Measurements from ENCODE around the gene DNM3. TPM values are rescaled to one million over a fixed set of nuclear protein-coding genes. Genes with fewer than 3 reads are reported as not detected.

Gene DNM3
- total and polyA plus RNA-seq, 2 of the 8 experiments (the other 6 are each of a cell fraction or from before 2014, with no cell fraction given) = 2.0 to 8.5 TPM

- Histone ChIP-seq H3K4me3 (ENCODE audit: extremely low read depth in 1 of 4, insufficient read depth in 2 of 4, low read depth in 3 of 4, low read length in 4 of 4) (no peak overlapping the region), H2AFZ (ENCODE audit: low read length) (no peak overlapping the region), H4K5ac (ENCODE audit: insufficient read length, low read depth, low read length) (no peak overlapping the region), H3K4ac (replicated peaks; ENCODE audit: insufficient read length, low read depth, low read length) (no peak overlapping the region), H3K79me2 (ENCODE audit: control insufficient read depth in 1 of 2, insufficient read depth in 2 of 2, low read length in 2 of 2) (no peaks in the 10 kb centered on the region), H3K36me3 (ENCODE audit: control insufficient read depth in 2 of 4, insufficient read depth in 4 of 4, low read length in 3 of 4) (peaks cover 16 to 45% (median 38%) of the 10 kb centered on the region in 4 experiments), H2BK5ac (ENCODE audit: low read depth, low read length) (no peak overlapping the region), H4K91ac (replicated peaks; ENCODE audit: insufficient read length, low read length) (no peak overlapping the region), H3K4me2 (ENCODE audit: insufficient read depth in 1 of 2, low read depth in 2 of 2, low read length in 2 of 2) (no peak overlapping the region), H3K4me1 (replicated peaks in 1 of 4; ENCODE audit: control insufficient read depth in 3 of 4, insufficient read depth in 4 of 4, low read length in 3 of 4) (peaks cover 0 to 11% (median 5%) of the 10 kb centered on the region in 4 experiments; a peak in 3 of 7 replicates), H3K9ac (replicated peaks in 1 of 4; ENCODE audit: extremely low read depth in 1 of 4, low read depth in 3 of 4, low read length in 3 of 4) (no peak overlapping the region), H3K23me2 (ENCODE audit: low read depth, low read length) (no peaks in the 10 kb centered on the region), H3K79me1 (ENCODE audit: low read depth, low read length) (no peaks in the 10 kb centered on the region), H2BK120ac (replicated peaks; ENCODE audit: low read depth, low read length) (no peak overlapping the region), H3K56ac (replicated peaks; ENCODE audit: insufficient read length, low read depth, low read length) (no peak overlapping the region), H3K23ac (ENCODE audit: insufficient read length) (no peak overlapping the region), H2BK12ac (ENCODE audit: low read depth, low read length) (no peak overlapping the region), H4K8ac (ENCODE audit: extremely low read depth, insufficient read depth, low read length) (no peak overlapping the region), H2BK15ac (ENCODE audit: low read length) (no peak overlapping the region), H3K27me3 (replicated peaks in 1 of 4; ENCODE audit: control insufficient read depth in 3 of 4, extremely low read depth in 1 of 4, insufficient read depth in 3 of 4, low read length in 3 of 4) (no peaks in the 10 kb centered on the region), H3K9me3 (ENCODE audit: insufficient read depth in 2 of 2, low read depth in 1 of 2, low read length in 1 of 2) (no peaks in the 10 kb centered on the region), H3K27ac (ENCODE audit: low read depth, low read length) (no peak overlapping the region), H4K20me1 (replicated peaks in 1 of 2; ENCODE audit: control insufficient read depth in 1 of 2, insufficient read depth in 2 of 2, low read length in 2 of 2) (no peaks in the 10 kb centered on the region), H2BK20ac (ENCODE audit: low read length) (no peak overlapping the region), H3K18ac (ENCODE audit: extremely low read depth, low read length) (no peak overlapping the region), H2AK5ac (ENCODE audit: low read depth, low read length) (no peak overlapping the region), H3K14ac (ENCODE audit: insufficient read length) (no peak overlapping the region)
- DNase-seq (ENCODE audit: low read depth in 1 of 2, low spot score in 2 of 2) = no peak
- FAIRE-seq = no peak
- WGBS, 2 experiments (ENCODE audit: extremely low coverage in 1 of 2, insufficient coverage in 1 of 2, insufficient read length in 1 of 2, insufficient replicate concordance in 2 of 2, low coverage in 1 of 2, low lambda C conversion rate in 2 of 2, missing lambda C conversion rate in 1 of 2) = 92% methylated on average over 3 of the region's 3 CpGs; no CpG with 5 or more reads in 1 of the 2 experiments
- no peak for TF ChIP-seq SP4 (IDR thresholded peaks at IDR 0.05; ENCODE audit: low read length)
- TF ChIP-seq CTBP2 (IDR thresholded peaks at IDR 0.05; ENCODE audit: borderline replicate concordance, insufficient read depth, insufficient read length, low read length) = no peak
- no peak for TF ChIP-seq RAD21 (IDR thresholded peaks at IDR 0.05 in 1 of 2, conservative IDR thresholded peaks at IDR 0.05 in 1 of 2; ENCODE audit: low read depth in 2 of 2, low read length in 2 of 2)
- no peak for TF ChIP-seq TCF12 (IDR thresholded peaks at IDR 0.05; ENCODE audit: low read depth, low read length)
- no peak for TF ChIP-seq SIN3A (conservative IDR thresholded peaks at IDR 0.05 in 1 of 2, IDR thresholded peaks at IDR 0.05 in 1 of 2; ENCODE audit: low read depth in 1 of 2, low read length in 2 of 2)
- TF ChIP-seq TEAD4 (IDR thresholded peaks at IDR 0.05; ENCODE audit: low read depth, low read length) = no peak
- no peak for TF ChIP-seq POU5F1 (IDR thresholded peaks at IDR 0.05; ENCODE audit: low read depth, low read length)
- TF ChIP-seq SRF (IDR thresholded peaks at IDR 0.05; ENCODE audit: low read depth, low read length) = no peak
- no peak for TF ChIP-seq SP1 (IDR thresholded peaks at IDR 0.05; ENCODE audit: low read depth, low read length)
- no peak for TF ChIP-seq RXRA (IDR thresholded peaks at IDR 0.05; ENCODE audit: insufficient read depth, low read depth, low read length)
- TF ChIP-seq KDM4A (IDR thresholded peaks at IDR 0.05; ENCODE audit: low read depth, low read length, severe bottlenecking) = no peak
- TF ChIP-seq GTF2F1 (IDR thresholded peaks at IDR 0.05; ENCODE audit: borderline replicate concordance, low read depth, low read length) = no peak
- TF ChIP-seq POLR2A (IDR thresholded peaks at IDR 0.05; ENCODE audit: control extremely low read depth in 1 of 2, low read depth in 2 of 2, low read length in 2 of 2) = no peak
- no peak for TF ChIP-seq ZNF274 (IDR thresholded peaks at IDR 0.05; ENCODE audit: borderline replicate concordance, extremely low read depth, low read length)
- ChIA-PET CTCF (ENCODE audit: partially characterized antibody) (interaction anchor here (0.5 to 16.4 kb wide), 13 partner anchors 9 to 292 kb away, joined by 3 to 694 read pairs (median 10); partner anchors contain the start of gene METTL13), POLR2A (ENCODE audit: partially characterized antibody) (interaction anchor here (0.9 kb wide), 1 partner anchor 17 kb away, joined by 4 read pairs; the partner anchor contains the start of gene METTL13)
These were observed 43.0 kb upstream of the DNM3 start for GRCh38 chr1:171798311-171798710.

Measured in H1 (cell line).